ENCODE data around the gene STIP1.

Gene STIP1

GRCh38 chr11:64253043-64253442, 67.1 kb downstream of the STIP1 start:
- no peak for DNase-seq

- no peak for DNase-seq
Observed at GRCh38 chr11:64253481-64253880, 67.5 kb downstream of the STIP1 start.

Data from activated CD4-positive, alpha-beta T cell treated with anti-CD3 and anti-CD28 coated beads for 48 hours (primary cell).